GM23248 (cell line): ENCODE results near the gene ATP6V0C. TPM values are rescaled to one million over a fixed set of nuclear protein-coding genes. Genes with fewer than 3 reads are reported as not detected.
"Not testable (repeated sequence)": the region's sequence is repeated elsewhere in the genome, so short reads cannot be mapped to it uniquely, and the experiment has no call there.

Experiments used
- DNase-seq: peaks from one replicate; pipeline ENCODE4 v3.0.0-alpha.2; 2015
- H2AFZ ChIP-seq: fragments of 200-600 bp; sonication (generic); 2 replicates; pipeline ENCODE4 v1.6.1; 2016; ENCODE audit warnings: antibody characterized with exemption
- H3F3A ChIP-seq: fragments of 200-600 bp; sonication (generic); 2 replicates; pipeline ENCODE4 v1.6.1; 2016; ENCODE audit warnings: mild to moderate bottlenecking, antibody characterized with exemption, mixed run types; ENCODE audit not compliant: insufficient read depth
- H3K27ac ChIP-seq: fragments of 200-600 bp; sonication (generic); 2 replicates; pipeline ENCODE4 v1.5.1; 2016; ENCODE audit warnings: mild to moderate bottlenecking
- H3K27me3 ChIP-seq: fragments of 200-600 bp; sonication (generic); replicated peaks from 2 replicates; pipeline ENCODE4 v1.6.1; 2016; ENCODE audit warnings: mild to moderate bottlenecking; ENCODE audit not compliant: insufficient read depth
- H3K36me3 ChIP-seq: fragments of 200-600 bp; sonication (generic); 2 replicates; pipeline ENCODE4 v1.6.1; 2016; ENCODE audit warnings: low read depth, mild to moderate bottlenecking
- H3K4me1 ChIP-seq: fragments of 200-600 bp; sonication (generic); 2 replicates; pipeline ENCODE4 v1.6.1; 2016; ENCODE audit warnings: mild to moderate bottlenecking; ENCODE audit not compliant: insufficient read depth
- H3K4me2 ChIP-seq: fragments of 200-600 bp; sonication (generic); one replicate; pipeline ENCODE4 v1.6.1; 2016; ENCODE audit warnings: mild to moderate bottlenecking; ENCODE audit not compliant: unreplicated experiment
- H3K4me3 ChIP-seq: fragments of 200-600 bp; sonication (generic); 2 replicates; pipeline ENCODE4 v1.5.1; 2016; ENCODE audit warnings: mild to moderate bottlenecking
- H3K79me2 ChIP-seq: fragments of 200-600 bp; sonication (generic); 2 replicates; pipeline ENCODE4 v1.6.1; 2016; ENCODE audit warnings: mild to moderate bottlenecking; ENCODE audit not compliant: insufficient read depth
- H3K9ac ChIP-seq: fragments of 200-600 bp; sonication (generic); 2 replicates; pipeline ENCODE4 v1.6.1; 2016; ENCODE audit warnings: mild to moderate bottlenecking
- H3K9me2 ChIP-seq: fragments of 200-600 bp; sonication (generic); 2 replicates; pipeline ENCODE4 v1.6.1; 2016; ENCODE audit warnings: mixed run types, mild to moderate bottlenecking, moderate library complexity; ENCODE audit not compliant: insufficient read depth
- H3K9me3 ChIP-seq: fragments of 200-600 bp; sonication (generic); one replicate; pipeline ENCODE4 v1.6.1; 2017; ENCODE audit warnings: low read depth
- H4K20me1 ChIP-seq: fragments of 200-600 bp; sonication (generic); 2 replicates; pipeline ENCODE4 v1.6.0; 2016; ENCODE audit not compliant: insufficient read depth
- EZH2 ChIP-seq: fragments of 200-600 bp; sonication (generic); IDR thresholded peaks from 2 replicates; pipeline ENCODE4 v1.6.1; 2018; ENCODE audit warnings: antibody characterized with exemption, mild to moderate bottlenecking; ENCODE audit not compliant: insufficient read depth, poor library complexity, severe bottlenecking
- EZH2phosphoT487 ChIP-seq: fragments of 200-600 bp; sonication (generic); IDR thresholded peaks from 2 replicates; pipeline ENCODE4 v1.6.1; 2018; ENCODE audit warnings: antibody characterized with exemption, moderate library complexity, mild to moderate bottlenecking, low read depth; ENCODE audit not compliant: insufficient read depth
- WGBS, 2 experiments: methylation state at CpG; one replicate each; pipeline ENCODE4 v1.1.6; 2015 to 2017; ENCODE audit warnings: low lambda C conversion rate in 2 of 2, low coverage in 1 of 2; ENCODE audit errors: missing lambda C conversion rate in 2 of 2; 5-methylcytosine and 5-hydroxymethylcytosine counted together
- in situ Hi-C: fragments of 300-500 bp; cut with MboI; formaldehyde crosslinking; loops from 2 replicates; pipeline ENCODE4 v1.15.0; 2020
- polyA plus RNA-seq: library from polyadenylated mRNA; unstranded; fragments of >200 nt; fragmentation: Nextera tagmentation; extraction: Ambion mirVana; gene quantifications from 2 replicates; pipeline ENCODE4 v1.2.1, GENCODE V29; 2016
- total RNA-seq: library from RNA; depleted of rRNA; stranded (reverse); fragments of >200 nt; shearing (Covaris generic); gene quantifications from 2 replicates; pipeline ENCODE4 v1.2.3, GENCODE V29; 2014

The ATP6V0C gene
- total and polyA plus RNA-seq, 2 experiments from 2014 or later: 43.2 to 186 TPM

DNA sequence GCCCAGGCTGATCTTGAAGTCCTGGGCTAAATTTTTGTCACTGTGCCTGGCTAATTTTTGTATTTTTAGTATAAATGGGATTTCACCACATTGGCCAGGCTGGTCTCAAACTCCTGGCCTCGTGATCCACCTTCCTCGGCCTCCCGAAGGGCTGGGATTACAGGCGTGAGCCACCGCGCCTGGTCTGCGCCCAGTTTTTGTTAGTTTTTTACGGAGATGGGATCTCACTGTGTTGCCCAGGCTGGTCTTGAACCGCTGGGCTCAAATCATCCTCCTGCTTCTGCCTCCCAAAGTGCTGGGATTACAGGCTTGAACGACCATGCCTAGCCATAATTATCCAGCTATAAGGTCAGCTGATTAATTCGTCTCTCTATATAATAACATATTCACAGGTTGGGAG lies 20.2 kb downstream of the ATP6V0C start:
- no peak overlapping the region for H3K4me2 ChIP-seq
- H3K27me3 ChIP-seq: no peaks in the 10 kb centered on the region
- peaks cover 26% of the 10 kb centered on the region for H3F3A ChIP-seq
- no peak for DNase-seq
- H2AFZ ChIP-seq: no peak overlapping the region
- H3K4me1 ChIP-seq: peaks cover 20% of the 10 kb centered on the region
- H4K20me1 ChIP-seq: no peaks in the 10 kb centered on the region
- H3K79me2 ChIP-seq: peaks cover 6% of the 10 kb centered on the region
- in situ Hi-C loops: no loop called here
- TF ChIP-seq EZH2phosphoT487: no peak
- no peak for TF ChIP-seq EZH2
- H3K9me2 ChIP-seq: no peaks in the 10 kb centered on the region
- 93 to 95% methylated on average over 11 of the region's 11 CpGs for WGBS, 2 experiments
- no peaks in the 10 kb centered on the region for H3K9me3 ChIP-seq
- H3K9ac ChIP-seq: no peak overlapping the region
- H3K27ac ChIP-seq: no peak overlapping the region
- H3K36me3 ChIP-seq: no peaks in the 10 kb centered on the region
- H3K4me3 ChIP-seq: no peak overlapping the region

DNA sequence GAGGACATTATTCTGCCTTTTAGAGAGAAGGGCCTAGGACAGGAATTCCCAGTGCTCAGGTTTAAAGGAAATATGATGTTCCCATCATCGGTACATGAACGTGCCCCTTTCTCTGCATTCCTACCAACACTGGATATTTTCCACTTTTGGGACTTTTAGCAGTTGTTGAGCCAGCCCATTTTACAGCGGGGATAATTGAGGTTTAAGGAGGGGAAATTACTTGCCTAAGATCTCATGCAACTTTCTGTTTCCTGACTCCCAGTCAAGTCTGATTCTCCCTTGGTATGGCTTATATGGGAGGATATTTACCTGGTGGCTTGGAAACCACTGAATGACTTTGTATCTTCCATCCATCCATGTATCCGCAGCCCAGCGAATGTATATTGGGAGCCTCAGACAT lies 20.6 kb downstream of the ATP6V0C start:
- H3K36me3 ChIP-seq, H3K27ac ChIP-seq, H4K20me1 ChIP-seq, in situ Hi-C loops, H3K9ac ChIP-seq, H3K27me3 ChIP-seq, DNase-seq, H3K79me2 ChIP-seq, H3K4me3 ChIP-seq, H2AFZ ChIP-seq, H3K4me2 ChIP-seq, H3K9me3 ChIP-seq, H3K9me2 ChIP-seq: not testable (repeated sequence)
- H3K4me1 ChIP-seq: peaks cover 25% of the 10 kb centered on the region
- H3F3A ChIP-seq: peaks cover 26% of the 10 kb centered on the region
- WGBS, 2 experiments: 98 to 99% methylated on average over 5 of the region's 5 CpGs

DNA sequence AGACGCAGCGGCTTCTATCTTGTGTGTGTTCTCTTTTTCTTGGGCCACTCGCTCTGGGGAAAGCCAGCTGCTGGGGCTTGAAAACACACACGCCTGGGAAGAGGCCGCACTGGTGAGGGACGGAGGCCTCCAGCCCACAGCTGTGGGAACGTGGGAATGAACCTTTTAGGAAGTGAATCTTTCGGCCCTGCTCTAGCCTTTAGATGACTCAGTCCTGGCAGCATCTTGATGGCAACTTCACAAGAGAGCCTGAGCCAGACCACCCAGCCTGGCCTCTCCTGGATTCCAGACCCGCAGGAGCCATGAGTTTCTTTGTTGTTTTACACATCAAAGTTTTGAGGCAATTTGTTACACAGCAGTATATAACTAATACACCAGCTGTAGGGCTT lies 21.9 kb downstream of the ATP6V0C start:
- H2AFZ ChIP-seq: peak overlapping the region; percentile 21; the same call in 1 of the 2 replicates
- H3K9me3 ChIP-seq: no peaks in the 10 kb centered on the region
- H3K4me1 ChIP-seq: peaks cover 28% of the 10 kb centered on the region
- H3K4me3 ChIP-seq: no peak overlapping the region
- peaks cover 26% of the 10 kb centered on the region for H3F3A ChIP-seq
- peak overlapping the region; percentile 82 for H3K27ac ChIP-seq
- peak; percentile 90 for DNase-seq
- peaks cover 23% of the 10 kb centered on the region for H3K79me2 ChIP-seq
- 7 to 14% methylated on average over 9 of the region's 9 CpGs for WGBS, 2 experiments
- no peaks in the 10 kb centered on the region for H3K27me3 ChIP-seq
- peak overlapping the region; percentile 66 for H3K9ac ChIP-seq
- H3K9me2 ChIP-seq: no peaks in the 10 kb centered on the region
- H3K4me2 ChIP-seq: peak overlapping the region; percentile 1
- TF ChIP-seq EZH2 (no peak), EZH2phosphoT487 (no peak)
- in situ Hi-C loops: no loop called here
- no peaks in the 10 kb centered on the region; the same call in 1 of the 2 replicates for H4K20me1 ChIP-seq
- no peaks in the 10 kb centered on the region for H3K36me3 ChIP-seq

DNA sequence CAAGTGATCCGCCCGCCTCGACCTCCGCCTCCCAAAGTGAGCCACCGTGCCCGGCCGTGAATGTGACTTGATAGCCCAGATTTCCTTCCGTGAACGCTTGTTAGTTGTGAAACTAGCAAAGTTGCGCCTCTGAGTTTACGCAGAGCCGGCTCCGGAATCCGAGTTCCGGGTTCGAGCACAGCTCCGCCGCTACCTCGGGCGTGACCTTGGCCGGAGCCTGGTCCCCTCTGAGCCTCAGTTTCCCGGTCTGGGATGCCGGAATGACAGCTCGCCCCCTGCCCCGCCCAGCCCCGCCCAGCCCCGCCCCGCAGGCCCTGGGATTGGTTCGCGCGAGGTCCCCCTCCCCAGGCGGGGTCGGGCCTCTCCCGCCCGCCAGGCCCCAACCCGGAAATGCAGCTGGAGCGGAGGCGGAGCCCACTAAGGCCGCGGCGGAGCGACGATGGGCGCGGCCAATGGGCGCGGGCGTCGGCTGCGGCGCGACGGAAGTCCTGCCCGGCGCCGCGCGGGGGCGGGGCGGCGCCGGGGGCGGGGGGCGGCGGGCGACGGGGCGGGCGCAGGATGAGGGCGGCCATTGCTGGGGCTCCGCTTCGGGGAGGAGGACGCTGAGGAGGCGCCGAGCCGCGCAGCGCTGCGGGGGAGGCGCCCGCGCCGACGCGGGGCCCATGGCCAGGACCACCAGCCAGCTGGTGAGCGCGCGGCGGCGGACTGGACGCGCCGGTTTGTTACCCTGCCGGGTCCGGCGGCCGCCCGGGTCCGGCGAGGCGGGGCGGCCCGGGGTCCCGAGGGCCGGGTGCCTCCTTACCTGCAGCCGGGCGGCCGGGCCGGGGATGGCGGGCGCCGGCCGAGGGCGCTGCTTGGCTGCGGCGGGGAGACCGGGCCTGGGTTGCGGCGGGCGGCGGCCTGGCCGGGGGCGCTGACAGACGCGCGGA lies 24.0 kb downstream of the ATP6V0C start, which contains the start of gene PDPK1:
Gene PDPK1, plus strand, starts transcription at position 571 of the 929 bp plus-strand sequence. Its CDS starts 92 bp downstream, at position 663.
- DNase-seq: peak; percentile 98
- no peak for TF ChIP-seq EZH2phosphoT487
- no peak for TF ChIP-seq EZH2
- WGBS, 2 experiments: 0 to 2% methylated on average over 59 to 74 of the region's 126 CpGs
- Histone ChIP-seq H3K9ac (peak within 1 kb of the TSS; percentile 82), H3K4me2 (peak within 1 kb of the TSS; percentile 84), H3F3A (peaks cover 26% of the 10 kb centered on the region), H3K79me2 (peaks cover 43% of the 10 kb centered on the region), H2AFZ (peak within 1 kb of the TSS; percentile 81), H3K4me3 (peak within 1 kb of the TSS; percentile 80), H3K27ac (peak within 1 kb of the TSS; percentile 82), H3K4me1 (peaks cover 24% of the 10 kb centered on the region), H3K9me3 (no peaks in the 10 kb centered on the region), H3K27me3 (no peaks in the 10 kb centered on the region), H3K36me3 (no peaks in the 10 kb centered on the region), H3K9me2 (no peaks in the 10 kb centered on the region), H4K20me1 (no peaks in the 10 kb centered on the region; the same call in 1 of the 2 replicates)
- in situ Hi-C loops: no loop called here

DNA sequence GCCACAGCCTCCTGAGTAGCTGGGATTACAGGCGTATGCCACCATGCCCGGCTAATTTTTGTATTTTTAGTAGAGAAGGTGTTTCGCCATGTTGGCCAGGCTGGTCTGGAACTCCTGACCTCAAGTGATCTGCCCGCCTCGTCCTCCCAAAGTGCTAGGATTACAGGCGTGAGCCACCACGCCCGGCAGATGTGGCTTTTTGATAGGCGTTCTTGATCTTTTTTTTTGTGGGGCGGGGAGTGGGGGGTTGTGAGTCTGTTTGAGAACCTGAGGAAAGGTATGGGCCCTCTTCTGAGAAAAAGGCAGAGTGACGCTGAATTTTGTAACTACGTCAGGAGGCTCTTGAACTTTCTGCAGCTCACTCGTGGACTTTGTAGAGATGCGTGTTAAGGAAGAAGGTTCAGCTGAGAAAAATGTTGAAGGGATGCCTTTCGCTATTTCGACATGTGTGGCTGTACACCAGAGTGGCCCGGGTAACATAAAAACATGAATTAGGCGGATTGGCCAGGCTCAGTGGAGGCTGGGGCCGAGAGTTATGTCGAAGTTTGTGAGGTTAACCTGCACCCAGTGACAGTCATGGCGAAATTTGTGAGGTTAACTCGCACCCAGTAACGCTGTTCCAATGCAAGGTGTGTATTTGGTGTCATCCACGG lies 25.6 kb downstream of the ATP6V0C start:
- peak overlapping the region; percentile 76 for H3K4me2 ChIP-seq

DNA sequence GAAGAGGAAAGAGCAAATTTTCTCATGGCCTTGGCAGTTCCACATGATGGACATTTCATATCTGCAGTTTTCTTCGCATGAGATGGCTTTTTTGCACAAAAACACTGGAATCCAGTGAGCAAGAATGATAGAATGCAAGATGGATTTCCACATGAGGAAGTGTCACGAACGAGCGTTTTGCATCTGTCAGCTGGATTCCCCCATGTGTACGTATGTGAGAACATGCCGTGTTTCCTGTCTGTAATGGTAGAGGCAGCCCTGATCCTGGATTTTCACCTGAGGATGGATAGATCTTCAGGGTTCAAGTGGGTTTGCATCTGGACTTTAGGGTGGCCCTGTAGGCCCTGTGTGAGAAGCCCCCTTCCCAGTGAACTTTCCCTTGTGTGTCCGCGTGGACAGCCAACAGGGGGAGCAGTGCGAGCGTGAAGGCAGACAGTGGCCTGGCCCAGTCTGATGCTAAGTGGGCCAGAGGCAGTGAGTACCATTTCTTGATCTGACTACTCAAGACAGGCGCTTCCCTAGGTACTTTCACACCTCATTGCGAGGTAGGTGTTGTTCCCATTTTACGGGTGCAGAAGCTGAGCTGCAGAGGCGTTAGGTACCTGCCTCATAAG lies 26.2 kb downstream of the ATP6V0C start:
- H2AFZ ChIP-seq, H3K36me3 ChIP-seq, H3K27ac ChIP-seq, H3K9me2 ChIP-seq, H4K20me1 ChIP-seq, H3K9me3 ChIP-seq, H3K27me3 ChIP-seq, in situ Hi-C loops: not testable (repeated sequence)
- 57 to 59% methylated on average over 14 of the region's 14 CpGs for WGBS, 2 experiments
- Histone ChIP-seq H3K79me2 (peaks cover 58% of the 10 kb centered on the region), H3K4me2 (peak overlapping the region; percentile 76), H3K9ac (0 out of 2 replicates have a peak overlapping the region, but pooled peaks have one; percentile 73), H3F3A (peaks cover 16% of the 10 kb centered on the region), H3K4me3 (0 out of 2 replicates have a peak overlapping the region, but pooled peaks have one; percentile 80), H3K4me1 (peaks cover 24% of the 10 kb centered on the region)
- DNase-seq: peak; percentile 54

More for the DNA sequence above, 25.6 kb downstream of the ATP6V0C start:
- peaks cover 24% of the 10 kb centered on the region for H3K4me1 ChIP-seq
- H3K9me3 ChIP-seq, in situ Hi-C loops, H2AFZ ChIP-seq, H3K36me3 ChIP-seq, DNase-seq, H3K9me2 ChIP-seq, H3K27ac ChIP-seq, H3K27me3 ChIP-seq, H4K20me1 ChIP-seq: not testable (repeated sequence)
- H3K9ac ChIP-seq: peak overlapping the region; percentile 73
- H3K79me2 ChIP-seq: peaks cover 52% of the 10 kb centered on the region
- H3K4me3 ChIP-seq: peak overlapping the region; percentile 80
- WGBS, 2 experiments: 71 to 72% methylated on average over 24 of the region's 24 CpGs
- H3F3A ChIP-seq: peaks cover 22% of the 10 kb centered on the region
